MCF 10A (cell line): Measurements from ENCODE around the gene TXNDC11. TPM values are rescaled to one million over a fixed set of nuclear protein-coding genes. Genes with fewer than 3 reads are reported as not detected.

Experiments used
- BruUV-seq: library from RNA; stranded (reverse); fragments of 400-500 nt; replicated peaks from 2 replicates; lab custom pipeline; 2021; lab: Mats Ljungman, UMichigan
- CTCF ChIA-PET: fragments of 300-600 bp; sonication (Branson Sonifier 250); formaldehyde crosslinking; extraction: SDS; loops from one replicate; lab custom pipeline; 2021; ENCODE audit warnings: antibody characterized with exemption, inconsistent platforms; lab: Yijun Ruan, JAX
- POLR2A ChIA-PET: fragments of 300-600, 350-650 bp; sonication (Branson Sonifier 250); formaldehyde crosslinking; extraction: SDS; loops from one replicate; lab custom pipeline; 2020; ENCODE audit warnings: antibody characterized with exemption, inconsistent platforms; lab: Yijun Ruan, JAX
- DNase-seq: peaks from one replicate; pipeline ENCODE4 v3.0.0-alpha.2; 2018; ENCODE audit not compliant: unreplicated experiment
- H3K27ac Mint-ChIP-seq: one replicate; pipeline ENCODE4 v1.8.0; 2022; ENCODE audit warnings: mild to moderate bottlenecking, low read depth, mixed read lengths; ENCODE audit not compliant: unreplicated experiment
- H3K27me3 Mint-ChIP-seq: one replicate; pipeline ENCODE4 v1.8.0; 2022; ENCODE audit warnings: mixed read lengths; ENCODE audit not compliant: insufficient read depth, unreplicated experiment
- H3K36me3 Mint-ChIP-seq: one replicate; pipeline ENCODE4 v1.8.0; 2022; ENCODE audit warnings: mild to moderate bottlenecking, moderate library complexity, mixed read lengths; ENCODE audit not compliant: insufficient read depth, unreplicated experiment
- H3K4me1 Mint-ChIP-seq: one replicate; pipeline ENCODE4 v1.8.0; 2022; ENCODE audit warnings: mixed read lengths; ENCODE audit not compliant: insufficient read depth, unreplicated experiment
- H3K4me3 Mint-ChIP-seq: one replicate; pipeline ENCODE4 v1.8.0; 2022; ENCODE audit warnings: mild to moderate bottlenecking, moderate library complexity, mixed read lengths; ENCODE audit not compliant: unreplicated experiment
- H3K9me3 Mint-ChIP-seq: one replicate; pipeline ENCODE4 v1.8.0; 2022; ENCODE audit warnings: mixed read lengths; ENCODE audit not compliant: unreplicated experiment
- intact Hi-C: fragments of 100-400 bp; cut with micrococcal nuclease; formaldehyde crosslinking; loops from 2 replicates; pipeline ENCODE4 v1.14.1; 2022
- total RNA-seq: library from RNA; stranded (reverse); gene quantifications from 2 replicates; pipeline ENCODE4 v1.2.3, GENCODE V29; 2022
- TF ChIP-seq, protein P1 (sequence below): fragments of 200-600 bp; IDR thresholded peaks from one replicate; pipeline ENCODE4 v1.8.0; 2022; ENCODE audit warnings: antibody characterized with exemption, mild to moderate bottlenecking; ENCODE audit not compliant: unreplicated experiment

Gene TXNDC11
- total RNA-seq, 1 experiment from 2014 or later: 38.2 TPM

DNA sequence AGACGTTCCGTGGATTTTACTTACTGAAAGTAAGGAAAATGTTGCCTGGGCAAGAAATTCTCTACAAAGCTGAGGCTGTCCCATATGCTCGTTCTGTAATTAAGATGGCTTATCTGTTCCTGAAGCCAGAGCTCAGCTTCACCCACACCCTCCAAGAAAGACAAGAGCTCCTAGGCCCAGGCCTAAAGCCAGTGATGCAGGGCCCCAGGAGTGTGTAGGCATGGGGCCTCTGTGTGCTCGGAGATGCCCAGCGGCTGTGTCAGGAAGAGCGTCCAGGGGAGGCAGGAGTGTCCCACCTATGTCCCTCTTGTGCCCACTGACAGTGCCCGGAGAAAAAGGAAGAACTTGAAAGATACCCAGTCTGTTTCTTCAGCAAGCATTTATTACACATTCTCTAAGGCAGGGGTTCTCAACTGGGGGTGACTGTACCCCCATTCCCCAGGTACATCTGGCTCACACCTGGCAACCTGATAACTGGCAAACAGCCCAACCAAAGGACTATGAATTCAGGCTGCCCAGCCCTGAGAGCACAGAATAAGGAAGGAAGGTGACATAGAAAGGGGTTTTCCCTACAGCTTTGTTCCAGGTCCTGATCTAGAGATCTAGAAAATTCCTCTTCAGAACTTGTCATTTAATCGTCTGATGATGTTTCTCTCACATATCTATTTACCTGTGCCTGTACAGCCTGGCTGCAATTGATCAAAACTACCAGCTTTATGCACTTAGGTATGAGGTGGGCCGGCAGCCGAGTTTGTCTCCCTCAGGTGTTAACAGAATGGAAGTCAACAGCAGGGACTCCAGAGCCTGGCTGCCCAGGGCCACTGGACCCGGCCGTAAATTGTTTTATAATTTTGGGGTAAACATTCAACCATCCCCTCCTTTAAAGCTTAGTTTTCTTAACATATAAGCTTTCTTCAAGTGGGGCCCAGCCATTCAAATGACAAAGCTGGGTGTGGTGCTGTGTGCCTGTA lies 62.4 kb downstream of the TXNDC11 start:
- ChIA-PET POLR2A (interaction anchor here (1.1 kb wide), 1 partner anchor 21 kb away, joined by 3 read pairs; no protein-coding TSS in a partner anchor), CTCF (interaction anchor here (0.6 to 1.7 kb wide), 5 partner anchors 8 to 274 kb away, joined by 3 to 4 read pairs (median 3); no protein-coding TSS in a partner anchor)
- BruUV-seq: no TSS peak
- Mint-ChIP-seq H3K9me3 (no peaks in the 10 kb centered on the region), H3K27me3 (no peaks in the 10 kb centered on the region), H3K27ac (no peak overlapping the region), H3K4me1 (peaks cover 38% of the 10 kb centered on the region), H3K4me3 (no peak overlapping the region), H3K36me3 (peaks cover 76% of the 10 kb centered on the region)
- DNase-seq: no peak
- TF ChIP-seq, protein P1, sequence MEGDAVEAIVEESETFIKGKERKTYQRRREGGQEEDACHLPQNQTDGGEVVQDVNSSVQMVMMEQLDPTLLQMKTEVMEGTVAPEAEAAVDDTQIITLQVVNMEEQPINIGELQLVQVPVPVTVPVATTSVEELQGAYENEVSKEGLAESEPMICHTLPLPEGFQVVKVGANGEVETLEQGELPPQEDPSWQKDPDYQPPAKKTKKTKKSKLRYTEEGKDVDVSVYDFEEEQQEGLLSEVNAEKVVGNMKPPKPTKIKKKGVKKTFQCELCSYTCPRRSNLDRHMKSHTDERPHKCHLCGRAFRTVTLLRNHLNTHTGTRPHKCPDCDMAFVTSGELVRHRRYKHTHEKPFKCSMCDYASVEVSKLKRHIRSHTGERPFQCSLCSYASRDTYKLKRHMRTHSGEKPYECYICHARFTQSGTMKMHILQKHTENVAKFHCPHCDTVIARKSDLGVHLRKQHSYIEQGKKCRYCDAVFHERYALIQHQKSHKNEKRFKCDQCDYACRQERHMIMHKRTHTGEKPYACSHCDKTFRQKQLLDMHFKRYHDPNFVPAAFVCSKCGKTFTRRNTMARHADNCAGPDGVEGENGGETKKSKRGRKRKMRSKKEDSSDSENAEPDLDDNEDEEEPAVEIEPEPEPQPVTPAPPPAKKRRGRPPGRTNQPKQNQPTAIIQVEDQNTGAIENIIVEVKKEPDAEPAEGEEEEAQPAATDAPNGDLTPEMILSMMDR: no peak
- intact Hi-C loops: no loop called here

DNA sequence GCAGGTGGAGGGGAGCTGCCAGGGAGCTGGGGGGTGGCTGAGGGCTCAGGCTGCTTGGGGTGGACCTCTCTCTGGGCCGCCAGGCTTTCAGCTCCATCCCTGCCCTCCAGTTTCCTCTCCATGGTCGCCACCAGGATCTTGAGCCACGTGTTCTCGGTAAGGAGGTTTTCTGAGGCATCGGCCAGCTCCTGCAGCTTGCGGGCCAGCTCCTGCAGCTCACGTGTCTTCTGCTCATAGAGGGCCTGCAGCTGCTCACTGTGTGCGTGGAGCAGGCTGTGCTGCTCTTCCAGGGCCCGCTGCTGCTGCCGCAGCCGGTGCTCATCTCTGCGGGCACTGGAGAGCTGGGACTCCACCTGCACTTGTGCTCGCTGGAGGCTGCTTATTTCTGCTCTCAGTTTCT lies 63.4 kb downstream of the TXNDC11 start:
- H3K27ac Mint-ChIP-seq: no peak overlapping the region
- ChIA-PET POLR2A (no interaction called here), CTCF (interaction anchor here (0.6 to 2.2 kb wide), 5 partner anchors 9 to 350 kb away, joined by 3 to 6 read pairs (median 3); no protein-coding TSS in a partner anchor)
- H3K4me1 Mint-ChIP-seq: peaks cover 45% of the 10 kb centered on the region
- H3K9me3 Mint-ChIP-seq: no peaks in the 10 kb centered on the region
- intact Hi-C loops: no loop called here
- no peaks in the 10 kb centered on the region for H3K27me3 Mint-ChIP-seq
- TF ChIP-seq, protein P1: no peak
- no peak for DNase-seq
- no TSS peak for BruUV-seq
- H3K36me3 Mint-ChIP-seq: peaks cover 67% of the 10 kb centered on the region
- no peak overlapping the region for H3K4me3 Mint-ChIP-seq

DNA sequence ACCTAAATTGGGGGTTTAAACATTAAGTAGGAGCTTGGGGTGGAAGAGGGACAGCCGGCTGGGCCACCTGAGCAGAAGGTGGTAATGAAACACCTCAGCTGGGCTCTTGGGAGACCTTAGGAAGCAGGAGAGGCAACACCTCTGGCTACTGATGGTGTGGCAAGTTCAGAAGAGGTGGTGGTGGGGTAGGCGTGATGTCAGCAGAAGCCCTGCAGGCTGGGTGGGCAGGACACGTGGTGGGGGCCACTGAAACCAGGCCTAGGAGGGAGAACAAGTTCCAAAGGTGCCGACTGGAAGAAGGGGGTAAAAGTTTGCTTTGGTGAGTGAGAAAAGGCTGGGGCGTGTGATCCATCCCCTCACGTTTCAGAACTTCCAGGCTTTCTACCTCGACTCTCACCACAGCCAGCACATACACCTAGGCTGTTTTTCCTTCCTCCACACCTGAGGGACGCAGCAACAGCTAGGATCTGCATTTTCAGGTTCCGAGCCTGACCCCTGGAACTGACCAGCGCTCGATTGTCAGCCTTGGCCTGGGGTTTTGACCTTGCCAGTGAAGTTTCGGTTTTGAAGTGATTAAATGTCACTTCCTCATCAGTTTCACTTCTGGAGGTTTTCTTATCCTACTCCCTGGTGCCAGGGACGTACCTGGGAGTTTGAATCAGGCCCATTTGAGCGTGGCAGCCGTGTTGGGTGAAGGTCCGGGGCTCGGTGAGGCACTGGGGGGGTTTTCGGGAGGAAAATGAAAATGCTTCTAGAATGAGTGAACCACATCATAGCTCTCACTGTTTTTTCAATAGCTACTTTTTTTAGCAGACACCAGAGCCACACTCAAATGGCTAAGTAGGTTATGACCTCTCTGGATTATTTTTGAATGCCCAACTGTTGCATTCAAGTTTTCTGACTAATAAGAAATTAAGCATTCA lies 64.4 kb downstream of the TXNDC11 start:
- ChIA-PET POLR2A (interaction anchor here (0.7 to 2.5 kb wide), 6 partner anchors 9 to 143 kb away, joined by 3 to 21 read pairs (median 6); partner anchors contain the start of genes SNN and TXNDC11), CTCF (interaction anchor here (0.5 to 2.2 kb wide), 14 partner anchors 10 to 570 kb away, joined by 3 to 8 read pairs (median 3); no protein-coding TSS in a partner anchor)
- BruUV-seq: no TSS peak
- Mint-ChIP-seq H3K27ac (peak overlapping the region; percentile 61), H3K27me3 (no peaks in the 10 kb centered on the region), H3K9me3 (no peaks in the 10 kb centered on the region), H3K4me3 (no peak overlapping the region), H3K36me3 (peaks cover 56% of the 10 kb centered on the region), H3K4me1 (peaks cover 45% of the 10 kb centered on the region)
- no peak for DNase-seq
- intact Hi-C loops: no loop called here
- TF ChIP-seq, protein P1: no peak
